NCI-H2196 treated with DMSO at 0.1 percent for 48 hours (cell line): ENCODE measurements around the gene FHOD3.

ENCODE experiments used
- DNase-seq: peaks from one replicate; lab custom pipeline; 2025; ENCODE audit not compliant: unreplicated experiment; lab: John Stamatoyannopoulos, UW

FHOD3 gene

DNA sequence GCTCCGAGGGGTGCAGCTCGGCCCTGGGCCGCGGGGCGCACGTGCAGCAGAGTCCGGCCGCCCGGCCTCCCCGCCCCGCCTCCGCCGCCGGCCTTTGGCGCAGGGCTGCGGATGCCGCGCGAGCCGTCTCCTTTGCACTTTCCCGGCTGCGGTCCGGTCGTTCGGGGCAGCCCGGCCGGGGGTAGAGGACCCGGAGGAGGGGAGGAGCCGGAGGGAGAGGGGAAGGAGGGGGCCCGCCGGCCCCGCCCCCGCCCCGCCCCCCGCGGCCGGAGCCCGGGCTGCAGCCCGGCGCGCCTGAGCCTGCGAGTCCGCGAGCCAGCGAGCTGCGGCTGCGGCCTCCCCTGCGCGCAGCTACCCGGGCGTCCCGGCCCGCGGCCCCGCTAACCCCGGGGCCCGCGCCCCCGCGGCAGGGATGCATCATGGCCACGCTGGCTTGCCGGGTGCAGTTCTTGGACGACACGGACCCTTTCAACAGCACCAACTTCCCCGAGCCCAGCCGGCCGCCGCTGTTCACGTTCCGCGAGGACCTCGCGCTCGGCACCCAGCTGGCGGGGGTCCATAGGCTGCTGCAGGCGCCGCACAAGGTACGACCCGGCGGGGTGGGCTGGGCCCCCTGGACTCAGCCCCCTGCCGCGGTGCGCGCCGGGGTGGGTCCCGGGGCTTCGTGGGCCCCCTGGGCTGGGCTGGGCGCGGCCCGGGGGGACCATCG, at the start of gene FHOD3:
Gene FHOD3, plus strand, starts transcription at position 297 of the 709 bp plus-strand sequence. Its CDS starts 123 bp downstream, at position 420.
- DNase-seq: peak; percentile 1

DNA sequence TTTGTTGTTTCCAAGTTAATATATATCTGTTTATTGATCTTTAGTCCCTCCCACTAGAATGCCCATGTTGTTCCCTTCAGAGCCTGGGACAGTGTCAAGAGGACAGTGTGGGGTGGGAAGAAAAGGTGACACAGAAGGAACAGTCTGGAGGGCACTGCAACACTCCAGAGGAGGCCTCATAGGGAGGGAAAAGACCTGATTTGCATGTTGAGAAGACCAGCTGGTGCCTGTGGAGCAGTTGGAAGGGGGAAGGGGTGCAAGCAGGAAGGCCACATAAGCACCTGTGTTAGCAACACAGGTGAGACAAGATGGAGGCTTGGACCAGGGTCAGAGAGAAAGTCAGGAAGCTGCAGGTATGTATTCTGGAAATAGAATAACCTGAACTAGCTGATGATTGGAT, 48.1 kb upstream of the FHOD3 start:
- no peak for DNase-seq

DNA sequence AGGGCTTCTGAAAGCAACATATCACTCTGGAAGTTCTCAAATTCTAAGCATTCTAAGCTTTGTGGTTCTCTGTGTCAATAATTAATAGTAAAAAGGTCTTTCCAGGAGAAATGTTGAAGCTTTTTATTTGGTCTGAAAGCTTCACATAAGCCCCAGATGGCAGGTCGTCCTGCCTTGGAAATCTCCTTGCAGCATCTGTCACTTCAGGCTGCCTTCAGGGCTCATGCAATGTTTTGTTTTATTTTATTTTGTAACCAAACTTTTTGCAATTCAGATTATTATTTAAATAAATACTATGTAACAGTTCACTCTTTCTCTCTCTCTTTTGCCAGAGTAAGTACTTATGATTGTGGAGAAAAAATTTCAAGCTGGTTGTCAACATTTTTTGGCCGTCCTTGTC, 46.7 kb upstream of the FHOD3 start:
- no peak for DNase-seq

DNA sequence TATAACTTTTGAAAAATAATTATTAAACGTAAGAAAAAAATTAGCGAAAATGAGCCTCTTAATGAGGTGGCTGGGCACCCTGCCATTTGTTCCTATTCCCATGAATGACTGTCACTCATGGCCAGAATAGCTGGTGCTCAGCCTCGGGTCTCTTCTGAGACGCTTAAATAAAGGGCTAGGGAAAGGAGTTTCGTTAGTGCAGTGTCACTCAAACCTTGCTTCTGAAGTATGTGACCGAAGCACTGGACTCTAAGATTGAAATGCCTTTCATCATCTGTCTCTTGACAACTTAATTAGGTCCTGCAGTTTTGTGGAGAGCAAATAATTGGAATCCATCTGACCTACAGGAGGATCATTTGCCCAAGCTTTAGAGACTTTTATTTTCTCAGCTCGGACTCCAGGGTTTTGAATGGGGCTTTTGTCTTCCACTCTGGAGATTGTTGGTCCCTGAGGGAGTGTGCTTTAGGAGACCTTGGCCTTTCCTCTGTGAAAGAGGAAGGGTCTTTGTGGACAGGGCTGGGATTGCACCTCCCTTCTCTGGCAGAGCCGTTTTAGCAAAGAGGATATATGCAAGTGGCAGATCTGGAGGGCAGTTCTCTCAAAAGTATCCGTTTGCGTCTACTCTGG, 42.3 kb upstream of the FHOD3 start:
- DNase-seq: no peak

DNA sequence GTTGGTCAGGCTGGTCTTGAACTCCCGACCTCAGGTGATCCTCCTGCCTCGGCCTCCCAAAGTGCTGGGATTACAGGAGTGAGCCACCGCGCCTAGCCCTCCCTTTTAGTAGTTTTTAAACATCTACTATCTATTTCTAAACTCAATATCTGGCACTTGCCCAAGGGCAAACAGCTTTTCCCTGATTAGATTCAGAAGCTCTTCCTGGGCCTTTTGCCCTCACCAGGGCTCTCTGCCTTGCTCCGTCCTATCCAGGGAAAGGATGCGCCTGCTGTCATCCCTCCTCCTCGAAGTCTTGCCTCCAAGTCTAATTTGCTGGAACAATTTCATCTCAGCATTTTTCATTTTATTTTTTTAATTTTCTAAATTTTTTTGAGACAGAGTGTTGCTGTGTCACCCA, 41.4 kb upstream of the FHOD3 start:
- no peak for DNase-seq

DNA sequence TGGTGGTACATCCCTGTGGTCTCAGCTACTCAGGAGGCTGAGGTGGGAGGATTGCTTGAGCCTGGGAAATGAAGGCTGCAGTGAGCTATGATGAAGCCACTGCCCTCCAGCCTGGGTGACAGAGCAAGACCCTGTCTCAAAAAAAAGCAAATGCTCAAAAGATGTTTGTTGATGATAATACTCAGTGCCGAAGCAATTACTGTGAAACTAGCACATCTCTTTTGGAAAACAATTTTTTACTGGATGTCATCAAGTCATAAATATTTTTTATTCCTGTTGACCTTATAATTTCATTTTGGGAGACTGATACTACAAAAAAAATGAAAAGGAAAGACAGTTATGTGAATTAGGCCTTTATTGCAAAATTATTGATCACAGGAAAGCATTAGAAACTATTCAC, 34.5 kb upstream of the FHOD3 start:
- DNase-seq: no peak

DNA sequence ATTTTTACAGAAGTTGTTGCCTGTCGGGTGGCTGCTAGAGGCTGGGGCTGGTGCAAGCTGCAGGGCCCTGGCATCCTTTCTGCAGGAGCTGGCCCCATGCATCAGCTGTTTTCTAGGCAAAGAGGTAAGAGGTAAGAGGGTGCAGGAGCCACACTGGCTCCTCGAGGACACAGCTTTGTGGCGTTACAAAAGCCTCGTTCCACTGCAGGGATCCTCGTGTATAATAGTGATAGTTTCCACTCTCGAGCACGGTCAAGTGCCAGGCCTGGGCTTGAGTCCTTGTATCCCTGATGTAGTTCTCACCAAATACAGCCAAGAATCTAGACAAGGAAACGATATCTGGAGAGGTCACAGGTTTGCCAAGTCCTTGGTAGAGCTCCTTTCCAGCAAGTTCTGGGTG, 33.2 kb upstream of the FHOD3 start:
- no peak for DNase-seq

DNA sequence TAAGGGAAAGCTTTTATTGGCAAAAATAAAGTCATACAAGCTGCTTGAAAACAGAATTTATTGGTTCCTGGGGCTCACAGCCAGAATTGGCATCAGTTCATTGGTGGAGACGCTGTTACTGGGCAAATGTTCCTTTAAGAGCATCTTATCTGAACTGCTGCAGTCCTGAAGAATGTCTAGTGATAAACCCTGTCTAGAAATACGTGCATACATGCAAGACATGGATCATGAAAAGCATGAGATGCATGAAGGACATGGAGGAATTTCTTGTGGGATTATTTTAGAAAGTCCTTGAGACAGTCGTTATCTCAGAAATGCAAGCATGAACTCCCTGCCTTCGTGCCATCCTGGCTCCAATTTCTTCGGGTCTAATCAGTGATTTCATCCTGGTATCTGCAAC, 32.5 kb upstream of the FHOD3 start:
- no peak for DNase-seq

DNA sequence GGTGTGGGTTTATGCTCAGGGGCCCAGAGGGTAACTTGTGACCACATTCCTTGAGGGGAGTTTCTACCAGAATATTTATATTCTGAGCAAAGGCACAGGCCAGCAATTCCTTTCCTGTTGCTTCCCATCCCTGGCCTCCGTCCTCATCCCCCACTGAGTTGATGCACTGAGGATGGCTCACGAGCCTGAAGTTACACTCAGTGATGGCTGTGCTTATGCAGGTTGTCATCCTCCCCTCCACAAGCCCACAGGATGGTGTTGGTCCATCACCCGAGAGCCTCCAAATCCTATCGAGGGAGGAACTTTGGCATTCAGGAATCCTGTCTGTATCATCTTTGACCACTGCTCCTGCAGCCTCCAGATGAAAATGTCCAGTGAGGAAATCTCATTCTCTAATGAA, 28.4 kb upstream of the FHOD3 start:
- DNase-seq: no peak

DNA sequence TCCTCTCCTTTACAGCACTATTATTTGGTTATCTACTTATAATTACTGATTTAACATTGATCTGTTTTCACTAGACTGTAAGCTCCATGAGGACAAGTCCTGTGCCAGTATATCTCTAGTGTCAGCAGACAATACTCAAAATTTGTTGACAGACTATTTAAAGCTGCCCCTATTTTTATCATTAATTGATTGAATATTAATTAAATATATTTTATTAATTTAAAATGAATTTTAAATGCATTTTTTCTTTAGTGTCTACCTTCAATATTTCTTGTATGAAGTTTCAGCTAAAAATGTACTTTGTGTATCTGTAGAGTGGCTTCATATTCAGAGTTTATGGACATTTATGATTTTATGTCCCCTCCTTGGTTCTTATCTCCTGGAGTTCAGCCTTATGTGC, 26.4 kb upstream of the FHOD3 start:
- DNase-seq: no peak

DNA sequence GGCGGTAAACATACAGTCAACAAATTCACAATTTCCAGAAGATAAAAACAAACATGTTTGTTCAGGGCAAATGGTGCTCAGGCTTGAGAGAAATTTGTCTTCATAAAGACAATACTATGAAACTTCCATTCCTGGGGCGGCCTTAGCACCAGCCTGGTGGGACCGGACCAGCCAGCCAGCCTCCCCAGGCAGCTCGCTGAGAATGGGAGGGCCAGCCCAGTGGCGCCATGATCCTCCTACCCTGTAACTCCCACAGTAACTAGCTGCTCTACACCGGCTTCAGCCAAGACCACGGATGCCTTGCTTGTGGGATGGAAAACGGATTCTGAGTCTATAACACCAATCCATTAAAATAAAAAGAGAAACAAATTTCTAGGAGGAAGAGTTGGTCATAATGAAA, 24.2 kb upstream of the FHOD3 start:
- DNase-seq: no peak

DNA sequence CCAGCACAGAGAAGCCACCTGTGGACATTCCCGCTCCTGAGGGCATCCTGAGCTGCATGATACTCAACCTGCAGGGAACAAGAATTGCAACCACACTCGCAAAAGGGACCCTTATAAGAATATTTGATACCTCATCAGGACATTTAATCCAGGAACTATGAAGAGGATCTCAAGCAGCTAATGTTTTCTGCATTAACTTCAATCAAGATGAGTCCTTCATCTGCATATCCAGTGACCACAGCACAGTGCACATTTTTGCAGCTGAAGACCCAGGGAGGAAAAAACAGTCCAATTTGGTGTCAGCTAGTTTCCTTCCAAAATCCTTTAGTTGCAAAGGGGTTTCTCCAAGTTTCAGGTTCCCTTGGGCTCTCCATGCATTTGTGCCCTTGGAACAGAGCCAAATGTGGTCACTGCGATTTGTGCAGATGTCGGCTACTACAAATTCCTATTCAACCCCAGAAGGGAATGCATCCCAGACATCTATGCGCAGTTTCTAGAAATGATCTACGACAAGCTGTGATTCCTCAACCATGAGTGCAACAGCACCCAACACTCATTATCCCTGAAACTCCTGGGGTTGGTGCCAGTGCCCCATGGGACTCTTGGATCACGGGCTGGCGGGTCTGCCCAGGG, 23.3 kb upstream of the FHOD3 start:
- DNase-seq: no peak

DNA sequence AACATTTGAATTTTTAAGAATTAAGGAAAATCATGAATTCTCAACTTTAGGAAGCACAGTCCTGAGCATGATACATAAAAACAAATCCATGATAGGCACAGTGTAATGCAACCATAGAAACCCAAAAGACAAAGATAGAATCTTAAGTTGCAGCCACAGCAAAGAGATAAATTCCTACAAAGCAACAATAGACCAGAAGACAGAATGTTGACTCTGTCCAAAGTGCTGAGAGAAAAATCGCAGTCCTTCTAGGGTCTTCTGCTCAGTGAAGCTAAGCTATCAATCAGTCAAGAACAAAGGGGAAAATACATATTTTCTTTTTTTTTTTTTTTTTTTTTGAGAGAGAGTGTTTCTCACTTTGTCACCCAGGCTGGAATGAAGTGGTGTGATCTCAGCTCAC, 22.0 kb upstream of the FHOD3 start:
- DNase-seq: no peak

DNA sequence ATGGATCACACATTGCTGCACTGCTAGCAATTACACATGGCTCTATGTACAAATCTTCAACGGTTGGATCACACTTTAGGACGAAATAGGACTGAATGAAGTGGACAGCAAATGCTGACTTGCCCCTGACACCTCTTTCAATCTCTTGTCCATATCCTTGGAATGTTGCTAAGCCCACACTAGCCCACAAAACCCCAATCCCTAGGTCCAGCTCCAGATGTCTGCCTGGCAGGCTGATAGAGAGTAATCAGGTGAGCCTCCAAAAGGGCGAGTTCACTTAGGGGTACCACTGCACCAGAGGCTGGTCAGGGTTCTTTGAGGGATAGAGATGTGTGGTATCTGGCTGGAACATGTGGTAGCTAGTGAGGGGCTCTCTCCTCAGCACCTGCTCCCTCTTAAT, 18.5 kb upstream of the FHOD3 start:
- no peak for DNase-seq

DNA sequence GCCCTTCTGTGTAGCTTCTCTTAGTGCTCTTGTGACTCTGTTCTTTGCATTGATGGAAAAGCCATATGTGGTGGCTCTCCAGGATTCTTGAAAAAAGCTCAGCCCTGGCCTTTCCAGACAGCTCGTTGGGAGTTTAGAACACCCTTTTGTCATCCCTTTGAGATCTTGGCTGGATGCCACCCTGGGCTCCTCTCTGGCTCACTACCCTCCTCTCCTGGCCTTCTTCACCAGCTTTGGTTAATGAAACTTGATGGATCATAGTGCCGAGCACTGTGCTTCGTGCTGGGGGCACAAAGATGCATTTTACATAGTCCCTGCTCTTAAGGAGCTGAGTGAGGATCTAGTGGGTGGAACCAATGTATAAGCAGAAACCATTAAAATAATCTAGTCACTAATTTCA, 15.6 kb upstream of the FHOD3 start:
- DNase-seq: no peak

DNA sequence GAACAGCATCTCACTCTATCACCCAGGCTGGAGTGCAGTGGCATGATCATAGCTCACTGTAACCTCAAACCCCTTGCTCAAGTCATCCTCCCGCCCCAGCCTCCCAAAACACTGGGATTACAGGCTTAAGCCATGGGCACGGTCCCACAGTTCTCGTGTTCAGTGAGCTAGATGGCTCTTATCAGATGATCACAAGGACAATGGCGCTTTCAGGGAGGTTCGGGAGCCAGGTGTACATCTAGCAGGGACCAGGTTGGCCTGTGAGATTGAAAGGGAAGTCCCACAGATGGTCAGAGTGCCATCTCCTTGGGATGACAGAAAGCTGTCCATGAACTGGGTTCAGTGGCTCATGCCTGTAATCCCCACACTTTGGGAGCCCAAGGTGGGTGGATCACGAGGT, 14.1 kb upstream of the FHOD3 start:
- no peak for DNase-seq

DNA sequence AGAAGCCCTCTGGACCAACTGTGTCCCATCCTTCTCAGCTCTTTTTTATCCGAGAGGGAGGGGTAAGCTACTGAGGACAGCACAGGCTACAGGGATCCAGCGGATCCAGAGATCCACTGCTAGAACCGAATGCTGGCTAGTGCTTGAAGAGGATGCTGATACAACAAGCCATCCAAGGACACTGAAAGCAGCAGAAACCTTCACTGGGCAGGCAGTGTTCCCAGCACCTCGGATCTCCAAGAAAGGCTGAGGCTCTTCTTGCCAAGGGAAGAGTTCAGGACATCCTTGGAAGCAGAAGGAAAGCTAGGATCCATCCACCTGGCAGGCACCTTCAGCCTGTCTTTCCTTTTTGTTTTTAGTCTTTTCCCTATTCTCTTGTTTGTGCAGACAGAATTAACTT, 13.2 kb upstream of the FHOD3 start:
- DNase-seq: no peak

DNA sequence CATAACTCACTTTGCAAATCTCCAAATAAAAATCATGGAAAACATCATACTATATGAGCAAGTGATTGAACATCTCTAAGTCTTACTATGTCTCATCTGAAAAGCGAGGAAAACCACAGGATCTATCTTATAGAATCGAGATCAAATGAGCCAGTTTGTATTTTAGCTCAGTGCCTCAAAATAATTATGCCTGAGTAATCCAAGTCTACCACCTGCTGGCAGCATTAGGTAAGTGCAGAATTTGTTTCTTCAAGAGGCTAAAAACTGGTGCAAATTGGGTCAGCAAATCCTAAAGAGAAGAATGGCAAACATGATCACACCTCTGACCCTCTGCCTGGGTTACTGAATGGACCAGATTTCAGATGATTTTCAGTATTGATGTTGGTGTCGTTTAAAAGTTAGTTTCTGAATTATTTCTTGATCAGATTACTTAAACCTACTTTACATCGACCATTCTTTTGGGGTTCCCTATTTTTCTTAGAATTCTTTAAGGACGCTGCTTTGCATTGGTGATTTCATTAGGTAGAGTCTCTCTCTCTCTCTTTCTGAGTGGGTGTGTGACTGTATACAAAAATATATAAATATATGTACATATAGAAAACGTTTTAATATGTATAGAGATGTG, 12.7 kb upstream of the FHOD3 start:
- DNase-seq: peak; percentile 1

DNA sequence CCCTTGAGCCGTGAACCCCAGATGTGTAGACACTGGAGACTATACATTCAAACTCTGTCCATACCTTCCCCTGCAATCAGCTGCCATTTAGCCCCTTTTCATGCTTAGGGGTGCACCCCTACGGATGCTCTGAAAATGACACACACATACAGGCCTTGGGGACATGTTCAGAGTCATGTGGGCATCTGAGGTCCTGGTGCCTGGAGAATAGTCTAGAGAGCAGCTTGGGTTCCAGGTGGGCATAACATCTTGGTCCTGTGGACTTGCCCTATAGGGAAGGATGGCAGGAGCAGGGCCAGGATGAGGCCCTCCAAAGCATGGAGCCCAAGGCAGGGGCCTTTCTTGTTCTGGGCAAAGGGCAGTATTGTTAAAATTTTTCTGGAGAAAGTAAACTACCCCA, 9.9 kb upstream of the FHOD3 start:
- DNase-seq: no peak

DNA sequence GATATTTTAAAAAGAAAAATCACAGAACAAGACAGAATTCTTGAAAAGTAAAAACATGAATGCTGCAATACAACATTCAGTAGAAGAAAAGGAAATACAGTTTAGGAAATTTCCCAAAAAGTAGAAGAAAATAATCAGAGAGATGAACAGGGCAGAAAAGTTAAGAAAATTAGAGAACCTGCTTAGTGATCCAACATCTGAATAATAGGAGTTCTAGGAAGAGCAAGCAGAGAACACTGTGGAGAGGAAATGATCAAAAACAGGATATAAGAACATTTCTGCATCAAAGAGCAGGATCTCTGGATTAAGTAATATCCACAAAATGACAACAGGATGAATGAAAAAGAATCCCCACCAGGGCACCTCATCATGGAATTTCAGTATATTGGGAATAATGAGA, 8.8 kb upstream of the FHOD3 start:
- no peak for DNase-seq

DNA sequence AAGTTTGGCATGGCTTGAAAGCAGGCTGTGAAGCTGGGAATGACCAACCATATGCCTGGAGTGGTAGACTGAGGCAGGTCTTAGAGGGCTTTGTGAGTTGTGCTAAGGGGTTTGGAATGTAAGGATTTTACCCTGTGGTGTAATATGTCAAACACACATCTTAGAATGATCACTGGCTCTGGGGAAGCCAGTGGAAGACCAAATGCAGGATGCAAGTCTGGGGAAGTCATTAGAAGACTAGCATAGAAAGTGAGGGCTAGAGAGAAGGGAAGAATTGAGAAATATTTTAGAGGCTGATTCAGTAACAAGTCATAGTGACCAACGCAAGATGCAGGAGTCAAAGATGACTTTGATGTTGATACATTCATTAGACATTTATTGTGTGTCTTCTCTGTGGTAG, 3.5 kb upstream of the FHOD3 start:
- no peak for DNase-seq

DNA sequence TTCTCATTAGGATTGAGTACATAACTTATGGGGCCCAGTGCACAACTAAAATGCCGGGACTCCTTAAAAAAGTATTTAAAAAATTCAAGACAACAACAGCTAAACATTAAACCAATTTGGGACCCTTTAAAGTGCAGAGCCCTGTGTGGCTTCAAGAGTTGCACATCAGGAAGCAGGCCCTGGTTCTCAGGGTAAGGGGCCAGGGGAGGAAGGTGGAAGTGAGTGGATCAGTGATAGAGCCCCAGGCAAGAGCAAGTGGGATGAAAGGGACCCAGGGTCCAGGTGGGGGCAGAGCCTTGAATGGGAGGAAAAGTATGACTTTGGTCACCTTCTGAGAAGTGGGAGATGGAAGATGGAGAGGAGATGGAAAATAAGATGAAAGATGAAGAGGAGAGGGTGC, 2.3 kb upstream of the FHOD3 start:
- DNase-seq: no peak
